GOT3 (cell line): ENCODE data around the gene WRAP73.

ENCODE experiments used
- DNase-seq: peaks from one replicate; lab custom pipeline; 2025; ENCODE audit warnings: mixed read lengths; lab: John Stamatoyannopoulos, UW

WRAP73 gene

GRCh38 chr1:3610527-3611169 is 39.3 kb downstream of the WRAP73 start:
- no peak for DNase-seq

GRCh38 chr1:3609769-3610526 is 40.0 kb downstream of the WRAP73 start:
- no peak for DNase-seq

- DNase-seq, result no peak
Measured at GRCh38 chr1:3609016-3609768, 40.7 kb downstream of the WRAP73 start.

DNA sequence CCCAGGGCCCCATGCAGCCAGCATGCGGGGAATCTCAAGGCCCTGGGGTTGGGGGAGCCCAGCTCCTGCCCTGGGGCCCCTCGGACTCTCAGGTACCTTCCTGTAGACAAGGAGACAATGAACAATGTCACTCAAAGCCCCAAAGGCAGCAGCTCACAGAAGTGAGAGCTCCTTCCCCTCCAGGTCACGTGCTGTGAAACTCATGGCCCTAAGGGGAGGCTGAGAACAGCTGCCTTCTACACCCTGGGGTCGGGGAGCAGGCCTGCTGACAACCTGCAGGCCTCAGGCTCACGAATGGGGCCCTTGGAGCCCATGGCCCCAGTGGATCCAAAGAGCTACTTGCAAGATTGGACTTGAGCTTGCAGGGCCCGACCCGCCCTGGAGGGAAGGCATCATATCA is 41.7 kb downstream of the WRAP73 start:
- DNase-seq, result no peak

DNA sequence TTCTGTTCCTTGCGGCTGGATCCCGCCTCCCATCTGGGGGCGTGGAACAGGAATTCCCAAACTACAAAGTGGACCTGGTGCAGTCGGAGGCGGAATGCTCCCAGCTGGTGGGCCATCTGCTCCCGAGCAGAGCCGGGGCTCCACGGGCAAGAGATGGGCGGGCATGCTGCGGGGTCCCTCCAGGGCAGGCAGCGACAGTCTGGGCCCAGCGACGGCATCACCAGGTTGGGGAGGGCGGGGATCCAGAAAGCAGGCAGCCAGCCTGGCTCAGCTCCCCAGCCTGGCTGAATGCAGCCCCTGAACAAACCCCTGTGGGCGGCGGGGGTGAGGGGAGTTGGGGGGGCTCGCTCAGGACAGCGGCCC is 42.2 kb downstream of the WRAP73 start:
- no peak for DNase-seq

DNA sequence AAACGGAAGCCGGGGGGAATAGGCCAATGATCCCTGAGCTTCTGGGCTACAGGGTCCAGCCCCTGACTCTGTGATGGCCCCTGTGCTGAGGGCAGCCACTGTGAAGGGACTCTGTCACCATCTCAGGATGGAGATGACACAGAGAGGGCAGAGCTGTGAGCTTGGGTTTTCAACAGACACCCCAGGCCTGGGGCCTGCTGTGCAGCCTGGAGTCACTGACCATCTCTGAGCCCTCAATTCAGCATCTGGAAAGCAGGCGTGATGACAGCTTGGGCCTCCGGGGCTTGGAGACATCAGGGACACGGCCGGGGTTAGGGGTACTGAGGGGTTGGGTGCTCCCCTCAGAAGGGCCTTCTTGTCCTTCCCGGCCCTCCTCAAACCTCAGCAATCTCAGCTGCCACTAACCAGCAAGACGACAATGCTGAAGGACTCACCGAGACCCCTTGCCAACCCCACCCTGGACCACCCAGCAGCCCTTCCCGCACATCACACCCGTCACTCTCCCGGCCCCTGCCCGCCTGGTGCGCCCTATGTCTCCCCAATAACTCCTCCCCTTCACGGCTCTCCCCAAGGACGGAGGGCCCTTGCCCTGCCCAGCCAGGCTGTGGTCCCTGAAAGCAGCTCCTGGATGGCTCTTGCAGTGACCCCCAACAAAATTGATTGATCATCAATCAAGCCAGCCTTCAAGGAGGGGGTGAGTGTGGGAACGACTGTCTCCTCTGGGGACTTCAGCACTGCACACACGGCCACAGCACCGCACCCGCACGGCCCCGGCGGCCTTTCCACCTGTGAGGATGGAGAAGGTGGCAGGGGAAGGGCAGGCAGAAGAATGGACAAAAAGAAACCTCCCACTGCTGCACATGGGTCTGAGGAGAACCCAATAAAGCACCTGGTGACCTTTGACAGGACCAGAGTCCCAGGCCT is 42.9 kb downstream of the WRAP73 start:
- no peak for DNase-seq

GRCh38 chr1:3604997-3605823 is 44.7 kb downstream of the WRAP73 start:
- no peak for DNase-seq

- no peak for DNase-seq
Measured at GRCh38 chr1:3604468-3604974, 45.4 kb downstream of the WRAP73 start.

DNA sequence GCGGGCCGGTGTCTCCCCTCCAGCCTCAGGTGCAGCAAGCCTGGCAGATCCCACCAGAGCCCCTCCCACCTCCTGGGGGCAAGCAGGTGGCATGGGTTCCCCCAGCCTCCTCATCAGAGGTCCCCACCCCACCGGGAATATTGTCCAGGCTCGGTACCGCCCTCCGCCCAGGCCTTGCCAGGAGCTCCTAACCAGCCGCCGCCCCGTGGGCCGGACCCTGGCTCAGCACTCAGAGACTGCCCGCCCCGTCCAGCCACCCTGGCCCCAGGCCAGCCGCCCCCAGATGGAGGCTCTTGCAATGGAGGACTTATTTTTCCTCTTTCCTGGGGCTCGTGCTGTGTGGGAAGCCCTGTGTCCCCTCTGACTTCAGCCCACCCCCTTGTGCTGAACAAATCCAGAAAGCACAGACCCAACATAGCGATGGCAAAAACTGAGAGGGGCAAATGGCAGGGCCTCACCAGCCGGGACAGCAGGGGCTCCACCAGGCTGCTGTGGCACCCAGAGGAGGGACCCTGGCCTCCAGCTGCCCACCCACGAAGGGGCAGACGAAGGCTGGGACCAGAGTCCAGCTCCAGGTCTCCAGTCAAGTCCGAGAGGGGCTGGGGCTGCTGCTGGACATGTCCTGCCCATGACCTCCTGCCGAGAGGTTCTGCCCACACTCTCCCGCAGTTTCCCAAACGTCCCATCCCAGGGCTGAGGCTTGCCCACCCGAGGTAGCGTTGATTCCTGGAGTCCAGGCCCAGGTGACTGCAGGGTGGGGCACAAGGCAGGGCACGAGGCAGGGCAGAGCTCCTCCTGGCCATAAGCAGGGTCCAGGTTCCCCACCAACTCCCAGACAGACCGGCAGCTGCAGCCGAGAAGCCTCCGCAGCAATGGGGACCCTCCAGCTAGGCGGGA is 46.1 kb downstream of the WRAP73 start:
- DNase-seq, result no peak

GRCh38 chr1:3603156-3603555 is 46.7 kb downstream of the WRAP73 start:
- no peak for DNase-seq

DNA sequence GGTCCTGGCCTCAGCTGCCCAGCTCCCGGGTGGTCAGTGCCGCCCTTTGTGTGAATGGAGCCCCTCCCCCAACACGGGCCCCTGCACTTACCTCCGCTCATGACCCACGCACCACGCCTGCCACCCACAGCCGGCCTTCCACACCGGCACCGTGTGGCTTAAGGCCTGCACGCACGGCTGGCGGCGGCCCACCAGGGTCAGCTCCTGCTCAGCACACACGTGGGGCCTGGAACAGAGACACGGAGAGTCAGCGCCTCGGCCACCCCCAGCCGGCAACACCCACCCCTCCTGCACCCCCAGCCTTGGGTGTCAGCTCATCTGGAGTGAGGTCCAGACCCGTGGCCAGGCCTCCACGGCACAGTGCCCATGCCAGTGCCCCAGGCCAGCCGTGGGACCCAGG is 47.5 kb downstream of the WRAP73 start:
- no peak for DNase-seq

DNA sequence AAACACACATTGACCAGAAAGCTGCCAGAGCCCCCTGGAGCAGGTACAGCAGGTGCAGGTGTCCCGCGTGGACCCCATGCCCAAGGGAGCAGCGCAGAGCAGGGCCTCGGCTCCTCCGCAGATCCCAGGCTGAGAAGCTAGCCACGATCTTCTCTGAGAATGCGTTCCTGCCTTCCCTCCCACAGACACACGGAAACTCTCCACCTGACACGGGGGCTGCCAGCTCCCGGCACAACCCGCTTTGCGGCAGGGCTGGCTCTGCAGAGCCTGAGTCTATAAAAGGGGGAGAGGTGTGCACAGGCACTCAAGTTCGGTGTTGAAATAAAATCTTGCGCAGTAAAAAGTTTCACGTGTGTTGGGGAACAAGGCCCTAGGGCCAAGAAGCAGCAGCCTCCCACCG is 48.2 kb downstream of the WRAP73 start:
- DNase-seq, result no peak

DNA sequence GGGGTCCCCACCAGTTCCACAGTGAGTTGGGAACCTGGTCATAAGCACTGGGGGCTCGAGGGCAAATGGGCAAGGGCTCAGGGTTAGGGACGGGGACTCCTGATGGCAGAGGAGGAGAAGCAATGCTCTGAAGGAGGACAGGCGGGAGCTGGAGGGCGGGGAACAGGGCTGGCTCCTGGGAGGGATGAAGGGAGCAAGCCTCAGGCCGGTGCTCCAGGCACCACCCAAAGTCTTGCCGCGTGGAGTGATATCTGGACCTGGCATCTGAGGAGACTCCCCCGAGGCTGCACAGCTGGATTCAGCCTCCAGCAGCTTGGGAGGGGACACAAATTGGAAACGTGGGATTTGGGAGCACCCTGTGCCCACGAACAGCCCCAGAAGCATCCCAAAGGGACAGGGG is 49.5 kb downstream of the WRAP73 start:
- no peak for DNase-seq

DNA sequence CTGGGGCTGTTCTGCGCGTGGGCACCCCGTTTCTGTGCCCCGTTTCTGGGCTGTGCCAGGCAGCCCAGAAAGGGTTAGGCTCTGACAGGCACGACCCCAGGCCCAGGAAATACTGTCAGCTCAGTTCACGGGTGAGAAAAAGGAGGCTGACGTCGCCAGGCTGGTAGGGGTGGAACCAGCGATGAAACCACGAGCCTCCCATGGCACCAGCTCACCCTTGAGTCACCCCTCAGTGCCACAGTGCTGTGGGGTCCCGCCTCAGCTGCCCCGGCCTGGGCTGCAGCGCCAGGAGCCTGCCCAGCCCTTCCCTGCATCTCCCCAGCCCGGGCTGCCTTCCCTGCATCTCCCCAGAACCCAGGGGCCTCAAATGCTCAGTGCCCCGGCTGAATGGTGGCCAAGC is 50.1 kb downstream of the WRAP73 start:
- DNase-seq, result no peak

GRCh38 chr1:3599286-3599811 is 50.6 kb downstream of the WRAP73 start:
- no peak for DNase-seq

- no peak for DNase-seq
Measured at GRCh38 chr1:3598522-3599285, 51.2 kb downstream of the WRAP73 start.

DNA sequence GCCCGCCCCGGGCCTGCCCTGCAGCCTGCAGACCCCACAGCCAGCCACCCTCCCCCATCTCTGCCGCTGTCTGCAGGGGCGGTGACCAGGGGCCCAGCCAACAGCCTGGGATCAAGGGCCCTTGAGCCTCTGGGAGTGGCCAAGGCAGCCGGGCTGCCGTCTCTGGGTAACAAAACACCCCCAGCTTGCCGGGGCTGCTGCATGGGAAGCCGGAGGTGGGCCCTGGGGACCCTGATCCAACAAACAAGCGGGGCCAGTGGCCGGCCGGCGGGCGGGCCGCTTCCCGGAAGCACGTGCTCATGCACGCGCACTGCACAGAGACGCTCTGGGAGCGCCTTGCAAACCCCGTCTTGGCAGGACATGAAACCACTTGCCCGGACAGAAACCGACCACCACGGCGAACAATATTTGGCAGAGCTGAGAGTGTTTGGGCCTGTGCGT is 51.8 kb downstream of the WRAP73 start:
- DNase-seq, result no peak

DNA sequence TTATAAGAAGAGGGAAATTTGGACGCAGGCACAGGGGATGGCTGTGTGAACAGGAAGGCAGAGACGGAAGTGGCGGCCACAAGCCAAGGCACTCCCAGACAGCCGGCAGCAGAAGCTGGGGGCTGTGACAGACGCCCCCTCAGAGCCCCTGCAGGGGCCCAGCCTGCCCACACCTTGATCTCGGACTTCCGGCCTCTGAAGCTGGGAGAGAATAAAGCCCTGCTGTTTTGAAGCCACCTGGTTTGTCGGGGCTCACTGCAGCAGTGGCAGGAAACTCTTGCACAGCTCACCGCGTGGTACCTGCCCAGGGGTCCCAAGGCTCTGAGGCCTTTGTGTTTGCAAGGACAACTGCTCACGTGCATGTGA is 52.3 kb downstream of the WRAP73 start:
- no peak for DNase-seq
